ENCODE measurements around the gene FSTL3. TPM values are rescaled to one million over a fixed set of nuclear protein-coding genes. Genes with fewer than 3 reads are reported as not detected.
A peak's percentile ranks its signal among the peaks of the same experiment; 100 is the strongest.

Gene FSTL3
- total and polyA plus RNA-seq, 2 of the 8 experiments (the other 6 are each of a cell fraction or from before 2014, with no cell fraction given) = 8.1 to 11.8 TPM

GRCh38 chr19:642767-643727 lies 33.1 kb upstream of the FSTL3 start:
- H2BK20ac ChIP-seq (ENCODE audit: low read length) = no peak overlapping the region
- no peak overlapping the region for H3K4ac ChIP-seq (replicated peaks; ENCODE audit: insufficient read length, low read depth, low read length)
- peaks cover 0 to 4% (median under 1%) of the 10 kb centered on the region in 4 experiments; a peak in 2 of 7 replicates for H3K4me1 ChIP-seq (replicated peaks in 1 of 4; ENCODE audit: control insufficient read depth in 3 of 4, insufficient read depth in 4 of 4, low read length in 3 of 4)
- ChIA-PET CTCF (ENCODE audit: partially characterized antibody) (interaction anchor here (1.5 kb wide), 1 partner anchor 14 kb away, joined by 6 read pairs; no protein-coding TSS in a partner anchor), POLR2A (ENCODE audit: partially characterized antibody) (interaction anchor here (0.7 to 1.4 kb wide), 6 partner anchors 9 to 27 kb away, joined by 3 to 4 read pairs (median 3); partner anchors contain the start of gene POLRMT)
- H2BK5ac ChIP-seq (ENCODE audit: low read depth, low read length) = no peak overlapping the region
- no peak overlapping the region for H3K56ac ChIP-seq (replicated peaks; ENCODE audit: insufficient read length, low read depth, low read length)
- peaks cover 0 to 29% (median 11%) of the 10 kb centered on the region in 4 experiments; a peak in 5 of 8 replicates for H3K36me3 ChIP-seq (ENCODE audit: control insufficient read depth in 2 of 4, insufficient read depth in 4 of 4, low read length in 3 of 4)
- H2BK120ac ChIP-seq (replicated peaks; ENCODE audit: low read depth, low read length) = no peak overlapping the region
- H3K9me3 ChIP-seq (ENCODE audit: insufficient read depth in 2 of 2, low read depth in 1 of 2, low read length in 1 of 2) = no peaks in the 10 kb centered on the region
- no peak overlapping the region for H3K23ac ChIP-seq (ENCODE audit: insufficient read length)
- no peak overlapping the region for H3K4me3 ChIP-seq (ENCODE audit: extremely low read depth in 1 of 4, insufficient read depth in 2 of 4, low read depth in 3 of 4, low read length in 4 of 4)
- H4K8ac ChIP-seq (ENCODE audit: extremely low read depth, insufficient read depth, low read length) = peak overlapping the region; percentile 85; the same call in 1 of the 2 replicates
- H4K20me1 ChIP-seq (replicated peaks in 1 of 2; ENCODE audit: control insufficient read depth in 1 of 2, insufficient read depth in 2 of 2, low read length in 2 of 2) = peaks cover 5 to 10% of the 10 kb centered on the region in 2 experiments
- 94% methylated on average over 34 of the region's 70 CpGs; no CpG with 5 or more reads in 1 of the 2 experiments for WGBS, 2 experiments (ENCODE audit: extremely low coverage in 1 of 2, insufficient coverage in 1 of 2, insufficient read length in 1 of 2, insufficient replicate concordance in 2 of 2, low coverage in 1 of 2, low lambda C conversion rate in 2 of 2, missing lambda C conversion rate in 1 of 2)
- FAIRE-seq = no peak
- peaks cover 5% of the 10 kb centered on the region; the same call in 1 of the 2 replicates for H3K23me2 ChIP-seq (ENCODE audit: low read depth, low read length)
- DNase-seq (ENCODE audit: low read depth in 1 of 2, low spot score in 2 of 2) = no peak
- no peak overlapping the region for H4K5ac ChIP-seq (ENCODE audit: insufficient read length, low read depth, low read length)
- H3K18ac ChIP-seq (ENCODE audit: extremely low read depth, low read length) = no peak overlapping the region
- no peak overlapping the region for H3K14ac ChIP-seq (ENCODE audit: insufficient read length)
- no peak overlapping the region for H2AFZ ChIP-seq (ENCODE audit: low read length)
- no peaks in the 10 kb centered on the region; the same call in 1 of the 2 replicates for H3K79me1 ChIP-seq (ENCODE audit: low read depth, low read length)
- no peak overlapping the region for H2BK15ac ChIP-seq (ENCODE audit: low read length)
- no peak overlapping the region for H2BK12ac ChIP-seq (ENCODE audit: low read depth, low read length)
- no peak overlapping the region for H2AK5ac ChIP-seq (ENCODE audit: low read depth, low read length)
- H4K91ac ChIP-seq (replicated peaks; ENCODE audit: insufficient read length, low read length) = no peak overlapping the region
- H3K27me3 ChIP-seq (replicated peaks in 1 of 4; ENCODE audit: control insufficient read depth in 3 of 4, extremely low read depth in 1 of 4, insufficient read depth in 3 of 4, low read length in 3 of 4) = peaks cover 0 to 12% (median 9%) of the 10 kb centered on the region in 4 experiments; a peak in 5 of 7 replicates
- no peaks in the 10 kb centered on the region for H3K79me2 ChIP-seq (ENCODE audit: control insufficient read depth in 1 of 2, insufficient read depth in 2 of 2, low read length in 2 of 2)
- no peak overlapping the region for H3K4me2 ChIP-seq (ENCODE audit: insufficient read depth in 1 of 2, low read depth in 2 of 2, low read length in 2 of 2)
- no peak overlapping the region for H3K27ac ChIP-seq (ENCODE audit: low read depth, low read length)
- H3K9ac ChIP-seq (replicated peaks in 1 of 4; ENCODE audit: extremely low read depth in 1 of 4, low read depth in 3 of 4, low read length in 3 of 4) = no peak overlapping the region
- no peak for TF ChIP-seq CHD1 (IDR thresholded peaks at IDR 0.05; ENCODE audit: low read depth, low read length)
- no peak for TF ChIP-seq NRF1 (IDR thresholded peaks at IDR 0.05; ENCODE audit: low read depth, low read length)
- no peak for TF ChIP-seq CHD2 (IDR thresholded peaks at IDR 0.05; ENCODE audit: low read length)
- no peak for TF ChIP-seq KDM5A (IDR thresholded peaks at IDR 0.05; ENCODE audit: low read length)
- no peak for TF ChIP-seq CEBPB (IDR thresholded peaks at IDR 0.05; ENCODE audit: low read depth, low read length)
- TF ChIP-seq GTF2F1 (IDR thresholded peaks at IDR 0.05; ENCODE audit: borderline replicate concordance, low read depth, low read length) = no peak
- no peak for TF ChIP-seq POLR2A (IDR thresholded peaks at IDR 0.05; ENCODE audit: control extremely low read depth in 1 of 2, low read depth in 2 of 2, low read length in 2 of 2)
- TF ChIP-seq TAF1 (IDR thresholded peaks at IDR 0.05; ENCODE audit: low read depth, low read length) = no peak
- no peak for TF ChIP-seq NANOG (IDR thresholded peaks at IDR 0.05; ENCODE audit: insufficient read depth, low read depth, low read length, poor library complexity, severe bottlenecking)
- no peak for TF ChIP-seq ASH2L (IDR thresholded peaks at IDR 0.05; ENCODE audit: low read length)
- TF ChIP-seq KDM1A (IDR thresholded peaks at IDR 0.05; ENCODE audit: borderline replicate concordance, low read length) = no peak
- no peak for TF ChIP-seq YY1 (IDR thresholded peaks at IDR 0.05; ENCODE audit: low read depth, low read length)
